Sigmoid colon (tissue), 7 donors: ENCODE results near the gene ROBO1. TPM values are rescaled to one million over a fixed set of nuclear protein-coding genes. Genes with fewer than 3 reads are reported as not detected.

Experiments used
- DNase-seq: peaks from one replicate; pipeline ENCODE4 v3.0.0-alpha.2; 2019
- H3K27ac ChIP-seq, 4 donors: fragments of 200-600 bp; sonication (generic); one replicate each; pipeline ENCODE4 v1.5.1; 2016 to 2019; ENCODE audit warnings: mild to moderate bottlenecking in 1 of 4
- H3K27me3 ChIP-seq, 3 donors: fragments of 200-600 bp; sonication (generic); one replicate each; pipeline ENCODE4 v1.5.1; 2019; ENCODE audit warnings: mild to moderate bottlenecking in 1 of 3
- H3K36me3 ChIP-seq, 4 donors: fragments of 200-600 bp; sonication (generic); one replicate each; pipeline ENCODE4 v1.5.1; 2016 to 2019
- H3K4me1 ChIP-seq, 4 donors: fragments of 200-600 bp; sonication (generic); one replicate each; pipeline ENCODE4 v1.5.1; 2017 to 2019
- H3K4me3 ChIP-seq, 4 donors: fragments of 200-600 bp; sonication (generic); one replicate each; pipeline ENCODE4 v1.5.1; 2017 to 2019; ENCODE audit warnings: mild to moderate bottlenecking in 2 of 4, moderate library complexity in 1 of 4
- H3K9me3 ChIP-seq, 4 donors: fragments of 200-600 bp in 3 of 4; sonication (generic) in 3 of 4; one replicate each; pipeline versions ENCODE4 v1.5.1 to v1.6.1; 2013 to 2019
- EP300 ChIP-seq, 4 donors: sonication (generic); formaldehyde crosslinking; IDR thresholded peaks; one replicate each; pipeline ENCODE4 v1.6.1; 2017; ENCODE audit warnings: antibody characterized with exemption in 4 of 4
- POLR2A ChIP-seq, 2 donors: fragments of 450-650 bp; IDR thresholded peaks; one replicate each; pipeline ENCODE4 v1.6.1; 2016; ENCODE audit warnings: antibody characterized with exemption in 2 of 2, mild to moderate bottlenecking in 2 of 2, moderate library complexity in 2 of 2
- POLR2AphosphoS5 ChIP-seq, 4 donors: sonication (generic); formaldehyde crosslinking; IDR thresholded peaks; one replicate each; pipeline ENCODE4 v1.6.1; 2017; ENCODE audit warnings: antibody characterized with exemption in 4 of 4
- WGBS, 2 donors: extraction: QIAGEN DNeasy Blood & Tissue Kit; methylation state at CpG; one replicate each; pipeline ENCODE4 v1.1.7; 2013; 5-methylcytosine and 5-hydroxymethylcytosine counted together
- intact Hi-C: fragments of 100-400 bp; cut with DNase I; formaldehyde crosslinking; loops from one replicate; pipeline ENCODE4 v1.15.1; 2023
- polyA plus RNA-seq, 3 donors: library from polyadenylated mRNA; stranded (reverse); fragments of 200-250 nt; gene quantifications; one replicate each; pipeline ENCODE4 v1.2.3, GENCODE V29; 2013
- total RNA-seq, 4 donors: library from RNA; depleted of rRNA; stranded (reverse); fragments of >200 nt; gene quantifications; one replicate each; pipeline ENCODE4 v1.1.0, GENCODE V29; 2016
- TF ChIP-seq, protein P1 (sequence below), 4 experiments: fragments of 450-650 bp in 3 of 4; fragments of 200-600 bp in 1 of 4; IDR thresholded peaks; one replicate each; pipeline ENCODE4 v1.5.1; 2016 to 2019; ENCODE audit warnings: antibody characterized with exemption in 4 of 4, mild to moderate bottlenecking in 3 of 4, moderate library complexity in 2 of 4
- donor health status: healthy with polysubstance abuse.
- donor health status: Bipolar disorder and iron deficiency.
- donor health status: healthy.

Gene ROBO1
- total and polyA plus RNA-seq, 7 donors = 0.69 to 45.7 (median 32.4) TPM

DNA sequence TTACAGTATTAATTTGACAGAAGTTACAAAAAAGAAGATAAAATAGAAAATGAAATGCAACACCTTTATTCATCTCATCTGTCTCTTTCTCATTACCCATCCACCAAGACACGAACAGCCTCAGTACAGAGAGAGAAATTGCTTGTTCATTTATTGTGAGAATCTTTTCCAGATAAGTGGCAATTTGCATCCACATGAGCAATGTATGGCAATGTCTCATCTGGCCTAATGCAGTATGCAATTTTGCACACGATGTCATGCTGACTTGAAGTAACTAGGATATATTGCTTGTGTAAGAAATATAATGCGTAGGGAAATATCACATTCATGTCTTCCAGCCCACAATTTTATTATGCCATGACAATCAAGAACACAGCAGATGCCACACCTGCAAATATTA lies 866.9 kb downstream of the ROBO1 start:
- TF ChIP-seq EP300 (IDR thresholded peaks at IDR 0.05) (no peak), POLR2A (IDR thresholded peaks at IDR 0.05) (no peak), POLR2AphosphoS5 (IDR thresholded peaks at IDR 0.05) (no peak)
- TF ChIP-seq, protein P1, sequence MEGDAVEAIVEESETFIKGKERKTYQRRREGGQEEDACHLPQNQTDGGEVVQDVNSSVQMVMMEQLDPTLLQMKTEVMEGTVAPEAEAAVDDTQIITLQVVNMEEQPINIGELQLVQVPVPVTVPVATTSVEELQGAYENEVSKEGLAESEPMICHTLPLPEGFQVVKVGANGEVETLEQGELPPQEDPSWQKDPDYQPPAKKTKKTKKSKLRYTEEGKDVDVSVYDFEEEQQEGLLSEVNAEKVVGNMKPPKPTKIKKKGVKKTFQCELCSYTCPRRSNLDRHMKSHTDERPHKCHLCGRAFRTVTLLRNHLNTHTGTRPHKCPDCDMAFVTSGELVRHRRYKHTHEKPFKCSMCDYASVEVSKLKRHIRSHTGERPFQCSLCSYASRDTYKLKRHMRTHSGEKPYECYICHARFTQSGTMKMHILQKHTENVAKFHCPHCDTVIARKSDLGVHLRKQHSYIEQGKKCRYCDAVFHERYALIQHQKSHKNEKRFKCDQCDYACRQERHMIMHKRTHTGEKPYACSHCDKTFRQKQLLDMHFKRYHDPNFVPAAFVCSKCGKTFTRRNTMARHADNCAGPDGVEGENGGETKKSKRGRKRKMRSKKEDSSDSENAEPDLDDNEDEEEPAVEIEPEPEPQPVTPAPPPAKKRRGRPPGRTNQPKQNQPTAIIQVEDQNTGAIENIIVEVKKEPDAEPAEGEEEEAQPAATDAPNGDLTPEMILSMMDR (IDR thresholded peaks at IDR 0.05) = no peak
- no peak overlapping the region for H3K4me3 ChIP-seq
- H3K9me3 ChIP-seq = no peaks in the 10 kb centered on the region
- 79% methylated on average over 3 of the region's 3 CpGs for WGBS, 2 donors
- H3K27ac ChIP-seq = no peak overlapping the region
- intact Hi-C loops = no loop called here
- DNase-seq = no peak
- H3K36me3 ChIP-seq = no peaks in the 10 kb centered on the region
- no peaks in the 10 kb centered on the region for H3K4me1 ChIP-seq
- no peaks in the 10 kb centered on the region for H3K27me3 ChIP-seq

DNA sequence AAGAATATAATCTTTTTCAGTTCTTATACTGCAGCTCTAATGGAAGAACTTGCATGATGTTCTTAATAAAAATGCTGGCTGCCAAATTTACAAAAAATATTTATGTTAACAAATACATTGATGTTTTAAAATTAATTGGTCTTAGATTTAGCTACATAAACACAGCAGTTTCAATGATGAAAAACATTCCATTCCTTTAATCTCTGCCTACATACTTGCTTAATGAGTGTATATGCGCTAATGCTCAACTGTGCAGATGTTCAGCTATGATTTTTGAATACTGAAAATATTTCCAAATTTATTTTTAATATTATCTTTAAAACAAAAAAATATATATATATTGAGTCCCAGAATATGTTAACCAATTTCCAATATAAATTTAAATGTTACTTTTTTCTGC lies 867.4 kb downstream of the ROBO1 start:
- DNase-seq = no peak
- TF ChIP-seq POLR2A (IDR thresholded peaks at IDR 0.05) = no peak
- no peak for TF ChIP-seq POLR2AphosphoS5 (IDR thresholded peaks at IDR 0.05)
- Histone ChIP-seq H3K4me3 (no peak overlapping the region), H3K36me3 (no peaks in the 10 kb centered on the region), H3K9me3 (no peaks in the 10 kb centered on the region), H3K27ac (no peak overlapping the region), H3K4me1 (no peaks in the 10 kb centered on the region), H3K27me3 (no peaks in the 10 kb centered on the region)
- 89 to 95% methylated on average over 1 of the region's 1 CpG for WGBS, 2 donors
- intact Hi-C loops = no loop called here

DNA sequence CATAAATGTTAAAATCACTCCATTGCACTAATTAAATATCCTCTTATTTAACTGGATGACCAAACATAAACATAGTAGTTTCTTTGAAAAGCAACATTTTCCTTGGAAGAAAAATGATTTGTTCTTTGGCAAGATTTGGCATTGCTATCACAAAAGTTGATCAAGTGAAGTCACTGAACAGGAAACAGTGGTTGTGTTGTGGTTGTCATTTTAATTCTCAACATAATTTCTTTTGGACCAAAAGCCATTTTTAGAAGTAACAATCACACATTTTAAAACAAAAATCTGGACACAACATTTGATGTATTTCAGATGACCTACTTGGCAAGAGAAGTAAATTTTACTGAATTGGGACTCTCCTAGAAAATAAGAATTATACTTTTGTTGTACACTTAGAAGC lies 872.3 kb downstream of the ROBO1 start:
- Histone ChIP-seq H3K27ac (no peak overlapping the region), H3K36me3 (no peaks in the 10 kb centered on the region), H3K9me3 (no peaks in the 10 kb centered on the region), H3K4me1 (no peaks in the 10 kb centered on the region), H3K4me3 (no peak overlapping the region), H3K27me3 (no peaks in the 10 kb centered on the region)
- intact Hi-C loops = no loop called here
- DNase-seq = no peak
- no peak for TF ChIP-seq POLR2AphosphoS5 (IDR thresholded peaks at IDR 0.05)
- TF ChIP-seq EP300 (IDR thresholded peaks at IDR 0.05) = no peak
- no peak for TF ChIP-seq POLR2A (IDR thresholded peaks at IDR 0.05)
- TF ChIP-seq, protein P1 (IDR thresholded peaks at IDR 0.05) = no peak

DNA sequence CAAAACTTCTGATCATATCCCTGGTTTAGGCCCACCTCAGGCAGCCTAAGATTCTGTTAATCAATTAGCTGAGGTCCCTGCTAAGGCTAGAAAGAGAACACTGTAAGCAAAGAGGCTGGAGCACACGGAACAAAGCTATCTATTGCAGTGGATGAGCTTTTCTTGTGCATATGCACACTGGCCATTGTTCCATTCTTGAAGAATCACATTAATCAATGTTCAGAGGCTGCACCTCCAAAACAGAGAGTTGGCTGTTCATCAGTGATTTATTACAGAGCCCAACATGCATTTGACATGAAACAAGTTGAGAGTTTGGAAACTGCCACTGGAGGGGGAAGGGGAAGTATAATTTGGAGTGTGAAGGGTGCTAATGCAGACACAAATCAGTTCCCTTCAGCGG lies 873.0 kb downstream of the ROBO1 start:
- intact Hi-C loops = no loop called here
- Histone ChIP-seq H3K4me1 (no peaks in the 10 kb centered on the region), H3K27ac (no peak overlapping the region), H3K4me3 (no peak overlapping the region), H3K27me3 (no peaks in the 10 kb centered on the region), H3K36me3 (no peaks in the 10 kb centered on the region), H3K9me3 (no peaks in the 10 kb centered on the region)
- WGBS, 2 donors = 76 to 80% methylated on average over 2 of the region's 2 CpGs
- no peak for DNase-seq
- TF ChIP-seq POLR2A (IDR thresholded peaks at IDR 0.05) (no peak), POLR2AphosphoS5 (IDR thresholded peaks at IDR 0.05) (no peak), EP300 (IDR thresholded peaks at IDR 0.05) (no peak)
- TF ChIP-seq, protein P1 (IDR thresholded peaks at IDR 0.05) = no peak

DNA sequence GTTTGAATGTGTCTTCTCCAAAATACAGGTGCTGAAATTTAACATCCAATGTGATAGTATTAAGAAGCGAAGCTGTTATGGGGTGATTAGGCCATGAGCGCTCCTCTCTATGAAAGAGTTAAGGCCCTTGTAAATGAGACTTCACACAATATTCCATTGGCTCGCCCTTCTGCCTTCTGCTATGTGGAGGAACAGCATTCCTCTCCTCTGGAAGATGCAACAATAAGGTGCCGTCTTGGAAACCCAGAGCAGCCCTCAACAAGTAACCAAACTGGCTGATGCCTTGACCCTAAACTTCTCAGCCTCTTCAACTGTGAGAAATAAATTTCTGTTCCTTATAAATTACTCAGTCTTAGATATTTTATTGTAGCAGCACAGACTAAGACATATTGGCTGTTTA lies 874.6 kb downstream of the ROBO1 start:
- intact Hi-C loops = no loop called here
- Histone ChIP-seq H3K27ac (no peak overlapping the region), H3K4me3 (no peak overlapping the region), H3K36me3 (no peaks in the 10 kb centered on the region), H3K9me3 (no peaks in the 10 kb centered on the region), H3K4me1 (peaks cover 0 to 12% (median 3%) of the 10 kb centered on the region in 4 donors), H3K27me3 (no peaks in the 10 kb centered on the region)
- TF ChIP-seq, protein P1 (IDR thresholded peaks at IDR 0.05) = no peak
- no peak for TF ChIP-seq POLR2AphosphoS5 (IDR thresholded peaks at IDR 0.05)
- no peak for TF ChIP-seq EP300 (IDR thresholded peaks at IDR 0.05)
- no peak for TF ChIP-seq POLR2A (IDR thresholded peaks at IDR 0.05)
- DNase-seq = no peak
- 86 to 88% methylated on average over 4 of the region's 4 CpGs for WGBS, 2 donors
